ENCODE measurements around the gene EEF1E1.
"Not testable (repeated sequence)": the region's sequence is repeated elsewhere in the genome, so short reads cannot be mapped to it uniquely, and the experiment has no call there.

The EEF1E1 gene

GRCh38 chr6:8047541-8048292 lies 54.6 kb downstream of the EEF1E1 start:
- DNase-seq (ENCODE audit: extremely low spot score) = no peak
- CTCF ChIA-PET = no interaction called here
- TF ChIP-seq, protein P1, sequence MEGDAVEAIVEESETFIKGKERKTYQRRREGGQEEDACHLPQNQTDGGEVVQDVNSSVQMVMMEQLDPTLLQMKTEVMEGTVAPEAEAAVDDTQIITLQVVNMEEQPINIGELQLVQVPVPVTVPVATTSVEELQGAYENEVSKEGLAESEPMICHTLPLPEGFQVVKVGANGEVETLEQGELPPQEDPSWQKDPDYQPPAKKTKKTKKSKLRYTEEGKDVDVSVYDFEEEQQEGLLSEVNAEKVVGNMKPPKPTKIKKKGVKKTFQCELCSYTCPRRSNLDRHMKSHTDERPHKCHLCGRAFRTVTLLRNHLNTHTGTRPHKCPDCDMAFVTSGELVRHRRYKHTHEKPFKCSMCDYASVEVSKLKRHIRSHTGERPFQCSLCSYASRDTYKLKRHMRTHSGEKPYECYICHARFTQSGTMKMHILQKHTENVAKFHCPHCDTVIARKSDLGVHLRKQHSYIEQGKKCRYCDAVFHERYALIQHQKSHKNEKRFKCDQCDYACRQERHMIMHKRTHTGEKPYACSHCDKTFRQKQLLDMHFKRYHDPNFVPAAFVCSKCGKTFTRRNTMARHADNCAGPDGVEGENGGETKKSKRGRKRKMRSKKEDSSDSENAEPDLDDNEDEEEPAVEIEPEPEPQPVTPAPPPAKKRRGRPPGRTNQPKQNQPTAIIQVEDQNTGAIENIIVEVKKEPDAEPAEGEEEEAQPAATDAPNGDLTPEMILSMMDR (IDR thresholded peaks at IDR 0.05; ENCODE audit: control extremely low read depth, extremely low read depth, low read depth, missing control alignments) = no peak
- POLR2A ChIA-PET = no interaction called here

DNA sequence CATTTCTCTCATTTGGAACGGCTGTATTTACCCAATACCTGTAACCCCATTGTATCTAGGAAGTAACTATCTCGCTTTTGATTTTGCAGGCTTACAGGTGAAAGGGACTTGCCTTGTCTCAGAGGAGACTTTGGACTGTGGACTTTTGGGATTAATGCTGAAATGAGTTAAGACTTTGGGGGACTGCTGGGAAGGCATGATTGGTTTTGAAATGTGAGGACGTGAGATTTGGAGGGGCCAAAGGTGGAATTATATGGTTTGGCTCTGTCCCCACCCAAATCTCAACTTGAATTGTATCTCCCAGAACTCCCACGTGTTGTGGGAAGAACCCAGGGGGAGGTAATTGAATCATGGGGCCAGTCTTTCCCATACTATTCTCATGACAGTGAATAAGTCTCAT lies 56.6 kb downstream of the EEF1E1 start:
- CTCF ChIA-PET; POLR2A ChIA-PET; DNase-seq (ENCODE audit: extremely low spot score): not testable (repeated sequence)

DNA sequence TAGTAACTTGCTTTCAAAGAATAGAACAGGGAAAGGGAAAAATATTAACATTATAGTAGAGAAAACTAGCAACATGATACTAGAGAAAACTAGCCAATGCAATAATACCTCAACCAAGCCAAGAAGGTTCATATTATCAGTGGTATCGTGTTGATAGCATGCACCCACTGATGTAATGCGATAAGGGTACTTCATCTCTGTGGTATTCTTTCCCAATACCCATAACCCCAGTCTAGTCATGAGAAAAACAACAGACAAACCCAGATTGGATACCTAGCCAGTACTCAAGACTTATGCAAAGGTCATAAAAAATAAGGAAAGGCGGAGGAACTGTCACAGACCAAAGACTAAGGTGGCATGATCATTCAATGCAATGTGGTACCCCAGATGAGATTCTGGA lies 59.1 kb downstream of the EEF1E1 start:
- TF ChIP-seq, protein P1 (IDR thresholded peaks at IDR 0.05; ENCODE audit: control extremely low read depth, extremely low read depth, low read depth, missing control alignments) = no peak
- ChIA-PET CTCF (no interaction called here), POLR2A (no interaction called here)
- no peak for DNase-seq (ENCODE audit: extremely low spot score)

DNA sequence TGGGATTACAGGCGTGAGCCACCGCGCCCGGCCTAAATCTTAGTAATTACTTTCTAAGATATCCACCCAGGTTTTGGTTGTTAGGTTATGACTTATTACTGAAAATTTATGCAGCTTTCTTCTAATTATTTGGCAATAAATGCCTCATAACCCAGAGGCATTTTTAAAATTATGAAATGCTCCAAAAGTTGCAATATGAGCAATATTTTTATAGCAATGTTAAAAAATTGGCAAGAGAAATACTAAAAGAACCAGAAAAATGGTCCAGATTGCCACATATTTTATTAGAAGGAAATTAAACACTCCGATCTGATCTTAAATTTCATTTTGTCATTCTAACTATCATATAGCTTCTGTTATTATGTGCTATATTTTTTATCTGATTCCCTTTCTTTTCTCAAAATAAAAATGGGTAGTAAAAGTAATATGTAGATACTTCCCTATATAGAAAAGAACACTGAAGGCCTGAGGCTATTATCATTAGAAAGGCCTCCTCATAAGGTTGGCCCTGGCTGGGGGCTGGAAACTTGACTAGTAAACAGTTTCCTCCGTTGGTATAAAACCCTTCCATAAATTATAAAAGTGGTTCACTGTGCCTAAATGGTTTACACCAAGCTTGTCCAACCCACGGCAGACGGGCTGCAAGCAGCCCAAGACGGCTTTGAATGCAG lies 60.3 kb downstream of the EEF1E1 start:
- CTCF ChIA-PET = interaction anchor here (1.0 to 1.3 kb wide), 2 partner anchors 17 to 24 kb away, joined by 3 read pairs; no protein-coding TSS in a partner anchor
- no peak for DNase-seq (ENCODE audit: extremely low spot score)
- POLR2A ChIA-PET = no interaction called here
- TF ChIP-seq, protein P1 (IDR thresholded peaks at IDR 0.05; ENCODE audit: control extremely low read depth, extremely low read depth, low read depth, missing control alignments) = no peak

- CTCF ChIA-PET; POLR2A ChIA-PET; DNase-seq (ENCODE audit: extremely low spot score): not testable (repeated sequence)
These were observed 68.2 kb downstream of the EEF1E1 start for GRCh38 chr6:8034107-8034506.

GRCh38 chr6:8030920-8031319 lies 71.4 kb downstream of the EEF1E1 start:
- TF ChIP-seq, protein P1 (IDR thresholded peaks at IDR 0.05; ENCODE audit: control extremely low read depth, extremely low read depth, low read depth, missing control alignments) = no peak
- ChIA-PET POLR2A (no interaction called here), CTCF (interaction anchor here (1.2 to 1.5 kb wide), 2 partner anchors 8 to 20 kb away, joined by 3 to 4 read pairs; no protein-coding TSS in a partner anchor)
- no peak for DNase-seq (ENCODE audit: extremely low spot score)

Data from GM10248 (cell line).